HG03342 (cell line): ENCODE data around the gene KRTAP19-6.
"Not testable (repeated sequence)": the region's sequence is repeated elsewhere in the genome, so short reads cannot be mapped to it uniquely, and the experiment has no call there.

Experiments used
- ATAC-seq: cut with Tn5 transposase; IDR thresholded peaks from one replicate; pipeline ENCODE4 v1.9.1; 2021; ENCODE audit warnings: mild to moderate bottlenecking, moderate library complexity; ENCODE audit not compliant: unreplicated experiment

Gene KRTAP19-6

GRCh38 chr21:30541764-30542163, at the start of gene KRTAP19-6:
Gene KRTAP19-6 (minus strand): TSS chr21:30541864. CDS start chr21:30541833, 31 bp downstream.
- ATAC-seq: no peak

DNA sequence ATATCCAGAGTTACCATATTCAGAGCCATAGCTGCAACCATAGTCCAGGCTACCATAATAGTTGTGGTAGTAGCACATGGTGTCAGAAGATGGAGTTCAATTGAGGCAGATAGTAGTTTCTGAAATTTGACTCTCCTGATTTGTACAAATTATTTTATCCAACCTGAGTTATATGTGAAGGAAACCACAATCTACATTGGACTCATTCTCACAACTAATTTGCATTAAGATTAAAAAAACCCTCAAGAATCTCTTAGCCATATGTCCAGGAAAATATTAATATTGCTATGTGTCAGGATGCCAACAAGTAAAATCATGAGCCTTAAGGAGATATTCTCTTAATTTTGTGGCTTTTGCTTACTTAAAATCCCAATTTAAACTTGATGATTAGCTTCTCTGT, 48.6 kb upstream of the KRTAP19-6 start, which contains the start of gene KRTAP22-2:
Gene KRTAP22-2, minus strand, starts transcription at position 101 of the 400 bp plus-strand sequence.
- ATAC-seq: no peak

DNA sequence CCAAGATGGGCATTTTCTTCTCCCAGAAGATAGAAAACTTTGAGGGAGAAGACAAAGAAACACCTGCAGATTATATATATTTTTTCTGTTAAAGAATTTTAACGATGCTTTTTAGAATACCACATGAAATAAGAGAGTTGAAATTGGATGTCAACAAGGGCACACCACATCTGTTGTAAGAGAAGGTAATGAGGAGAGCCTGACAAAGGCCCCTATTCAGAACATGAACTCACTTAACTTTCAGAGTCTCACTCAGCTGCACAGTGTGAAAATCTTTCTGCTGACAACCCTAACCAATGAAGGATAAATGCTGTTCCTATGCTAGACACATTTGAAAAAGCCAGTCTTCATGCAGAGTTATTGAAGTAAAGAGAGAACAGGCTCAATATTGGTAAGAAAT, 41.2 kb upstream of the KRTAP19-6 start:
- ATAC-seq: no peak

DNA sequence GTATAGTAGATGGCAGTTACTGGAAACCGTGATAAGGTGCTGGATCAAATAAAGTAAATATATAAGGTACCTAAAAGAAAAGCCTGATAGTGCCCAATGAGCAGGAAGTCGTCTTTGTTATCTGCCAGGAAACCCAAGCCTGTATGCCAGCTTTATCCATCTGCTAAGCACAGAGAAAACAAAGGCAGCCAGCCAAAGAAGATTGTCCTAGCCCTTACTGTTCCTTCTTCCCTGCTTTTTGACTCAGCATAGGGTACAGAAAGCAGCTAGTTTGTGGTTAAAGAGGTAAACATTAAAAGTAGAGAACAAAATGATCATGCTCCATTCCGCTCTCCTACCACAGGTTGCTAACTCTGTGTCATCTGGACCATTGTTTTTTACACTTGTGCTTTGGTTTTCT, 38.5 kb upstream of the KRTAP19-6 start:
- ATAC-seq: no peak

- no peak for ATAC-seq
These were observed 37.7 kb upstream of the KRTAP19-6 start for GRCh38 chr21:30579346-30579745.

GRCh38 chr21:30577766-30578165, 36.1 kb upstream of the KRTAP19-6 start:
- no peak for ATAC-seq

DNA sequence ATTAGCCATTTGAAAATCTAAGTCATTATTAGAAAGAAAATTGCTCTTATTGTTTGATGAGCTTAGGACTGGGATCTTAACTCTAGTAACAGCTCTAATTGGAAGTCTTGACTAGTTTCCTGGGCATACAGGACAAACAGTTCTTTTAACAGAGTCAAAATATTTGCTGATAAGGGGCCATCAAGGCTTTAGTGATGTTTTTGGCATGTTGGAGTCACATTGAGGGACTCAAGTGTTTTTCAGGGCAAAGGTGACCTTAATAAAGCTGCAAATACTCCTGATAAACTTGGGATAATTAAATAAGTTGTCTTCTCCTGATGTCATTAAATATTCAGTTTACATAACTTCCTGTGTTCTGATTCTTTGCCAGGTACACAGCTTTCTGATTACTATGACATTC, 26.0 kb upstream of the KRTAP19-6 start:
- ATAC-seq: no peak

- ATAC-seq: no peak
These were observed 22.0 kb upstream of the KRTAP19-6 start for GRCh38 chr21:30563630-30564029.

DNA sequence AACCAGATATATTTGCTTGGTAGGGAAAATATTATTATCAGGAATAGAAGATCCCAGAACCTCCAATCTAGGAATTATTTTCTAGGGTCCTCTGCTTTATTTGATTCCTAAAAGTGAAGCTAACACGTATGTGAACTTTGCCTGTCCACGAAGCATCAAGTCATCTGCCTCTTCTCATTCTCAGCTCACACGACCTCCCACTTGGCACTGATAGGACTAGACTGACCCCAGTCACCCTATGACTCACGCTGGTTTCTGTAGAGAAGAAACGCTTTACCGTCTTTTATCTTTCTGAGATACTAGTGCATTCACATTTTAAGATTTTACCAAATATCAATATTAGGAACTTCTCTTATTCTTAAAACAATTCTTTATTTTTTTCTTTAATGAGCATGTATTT, 21.4 kb upstream of the KRTAP19-6 start:
- ATAC-seq: no peak

DNA sequence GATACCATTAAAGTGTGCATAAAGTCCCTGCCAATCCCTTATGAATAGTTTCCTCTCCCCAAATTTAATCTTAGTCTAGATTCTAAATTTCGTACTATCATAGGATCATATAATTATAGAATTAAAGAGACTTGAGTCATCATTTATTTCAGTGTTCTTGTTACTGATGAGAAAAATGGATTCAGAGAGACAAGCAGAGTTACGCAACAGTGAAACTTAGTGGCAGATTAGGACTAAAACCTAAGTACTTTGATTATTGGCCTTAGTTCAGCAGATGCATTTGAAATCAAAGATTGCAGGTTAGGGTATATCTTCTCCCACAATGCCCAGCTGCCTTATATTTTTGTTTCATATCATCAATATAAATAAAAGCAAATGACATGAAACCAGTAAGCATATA, 20.3 kb upstream of the KRTAP19-6 start:
- no peak for ATAC-seq

- no peak for ATAC-seq
These were observed 19.7 kb upstream of the KRTAP19-6 start, which contains the start of gene KRTAP19-7 for GRCh38 chr21:30561264-30561895. Gene KRTAP19-7 (minus strand): TSS chr21:30561314. CDS start chr21:30561289, 25 bp downstream.

GRCh38 chr21:30555095-30555494, 13.4 kb upstream of the KRTAP19-6 start:
- no peak for ATAC-seq

DNA sequence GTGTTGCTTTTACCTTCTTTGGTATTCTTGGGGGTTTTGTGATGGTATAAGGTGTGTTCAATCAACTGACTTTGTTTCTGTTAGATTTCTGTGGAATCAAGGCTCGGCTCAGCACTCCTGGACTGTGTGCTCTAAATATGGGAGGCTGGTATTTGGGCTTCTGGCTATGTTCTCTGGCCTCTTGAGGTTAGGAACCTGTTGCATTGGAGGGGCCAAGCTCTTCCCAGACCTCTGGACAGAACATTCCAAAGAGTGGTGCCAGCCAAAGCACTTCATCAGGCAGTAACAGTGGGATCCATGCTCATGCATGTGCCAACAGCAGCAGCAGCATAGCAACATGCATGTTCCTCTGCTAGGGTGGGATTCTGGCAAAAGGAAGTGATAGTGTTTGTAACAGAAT, 11.1 kb upstream of the KRTAP19-6 start:
- no peak for ATAC-seq

- no peak for ATAC-seq
These were observed 22.8 kb downstream of the KRTAP19-6 start for GRCh38 chr21:30518876-30519275.

GRCh38 chr21:30515681-30516080, 26.0 kb downstream of the KRTAP19-6 start:
- no peak for ATAC-seq

- not testable (repeated sequence) for ATAC-seq
These were observed 36.0 kb downstream of the KRTAP19-6 start for GRCh38 chr21:30505621-30506205.

GRCh38 chr21:30502041-30502440, 39.6 kb downstream of the KRTAP19-6 start, which contains the start of gene KRTAP19-5:
Gene KRTAP19-5 (minus strand): TSS chr21:30502141. CDS start chr21:30502090, 51 bp downstream.
- no peak for ATAC-seq

DNA sequence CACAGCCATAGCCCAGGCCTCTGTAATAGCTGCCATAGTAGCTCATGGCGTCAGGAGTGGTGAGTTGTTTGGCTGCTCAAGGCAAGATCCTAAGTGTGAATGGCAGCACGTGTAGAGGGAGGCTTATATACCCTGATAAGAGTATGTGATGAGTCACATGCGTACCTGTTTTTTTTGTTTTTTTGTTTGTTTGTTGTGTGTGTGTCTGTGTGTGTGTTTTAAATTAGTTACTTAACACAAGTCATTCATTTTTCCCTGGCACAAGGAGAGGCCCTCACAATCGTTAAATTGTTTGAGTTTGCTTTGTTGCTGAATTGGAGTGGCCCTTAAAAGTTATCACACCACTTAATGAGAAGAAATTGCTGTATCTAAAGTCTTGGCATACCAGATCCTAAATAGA, 44.6 kb downstream of the KRTAP19-6 start, which contains the start of gene KRTAP19-4:
Gene KRTAP19-4, minus strand, starts transcription at position 101 of the 400 bp plus-strand sequence. Its CDS starts 55 bp downstream, at position 46.
- no peak for ATAC-seq

- no peak for ATAC-seq
These were observed 49.7 kb downstream of the KRTAP19-6 start, which contains the start of gene KRTAP19-3 for GRCh38 chr21:30491963-30492428. Gene KRTAP19-3 (minus strand): TSS chr21:30492013. CDS start chr21:30491957, 56 bp downstream.
